HG03460 (cell line): Measurements from ENCODE around the gene MTUS2.
"Not testable (repeated sequence)": the region's sequence is repeated elsewhere in the genome, so short reads cannot be mapped to it uniquely, and the experiment has no call there.

Experiments
- ATAC-seq: cut with Tn5 transposase; IDR thresholded peaks from one replicate; pipeline ENCODE4 v1.9.1; 2021; ENCODE audit not compliant: unreplicated experiment

Gene MTUS2

DNA sequence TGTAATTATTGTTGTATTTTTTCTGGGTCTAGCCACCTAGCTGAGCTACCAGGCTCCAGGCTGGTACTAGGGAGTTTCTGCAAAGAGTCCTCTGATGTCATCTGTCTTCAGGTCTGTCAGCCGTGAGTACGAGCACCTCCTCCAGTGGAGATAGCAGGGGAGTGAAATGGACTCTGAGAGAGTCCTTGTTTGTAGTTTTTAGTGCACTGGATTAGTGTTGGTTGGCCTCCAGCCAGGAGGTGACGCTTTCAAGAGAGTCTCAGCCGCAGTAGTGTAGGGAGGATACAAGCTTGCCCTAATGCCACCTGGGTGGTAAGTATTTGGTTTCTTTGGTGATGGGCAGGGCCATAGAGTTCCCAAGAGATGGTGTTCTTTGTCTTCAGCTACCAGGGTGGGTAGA is 390.5 kb downstream of the MTUS2 start:
- no peak for ATAC-seq

DNA sequence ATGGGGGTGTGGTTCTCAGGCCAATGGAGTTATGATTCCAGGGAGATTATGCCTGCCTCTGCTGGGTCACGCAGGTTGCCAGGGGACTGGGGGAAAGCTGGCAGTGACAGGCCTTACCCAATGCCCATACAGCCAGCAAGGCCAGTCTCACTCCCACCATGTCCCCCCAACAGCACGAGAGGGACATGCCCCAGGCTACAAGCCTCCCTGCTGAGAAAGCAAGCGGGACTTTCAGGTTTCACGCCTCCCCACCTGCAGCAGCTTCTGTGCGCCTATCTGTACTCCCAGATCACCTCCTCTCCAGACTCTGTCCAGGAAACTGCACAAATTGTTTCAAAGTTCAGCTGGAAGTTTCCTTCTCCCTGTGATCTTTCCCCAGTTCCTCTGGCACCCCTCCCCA is 391.0 kb downstream of the MTUS2 start:
- ATAC-seq, result not testable (repeated sequence)

DNA sequence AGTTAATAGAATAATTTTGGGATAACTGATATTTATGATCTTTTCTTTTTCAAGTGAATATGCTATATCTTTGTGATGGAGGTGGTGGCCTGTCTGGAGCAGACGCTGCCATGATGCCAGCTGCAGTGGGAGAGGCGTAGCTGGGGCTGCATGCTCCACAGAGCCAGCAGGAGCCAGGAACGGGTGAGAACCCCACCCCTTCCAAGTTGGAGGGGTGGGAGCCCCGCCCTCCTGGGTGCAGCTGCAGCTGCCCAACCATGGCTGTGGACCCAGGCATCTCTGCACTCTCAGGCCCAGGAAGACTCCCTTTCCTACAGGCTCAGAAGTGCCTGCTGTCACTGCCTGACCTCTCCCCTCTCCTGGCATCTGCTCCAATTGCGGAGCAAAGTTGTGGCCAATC is 402.3 kb downstream of the MTUS2 start:
- no peak for ATAC-seq

DNA sequence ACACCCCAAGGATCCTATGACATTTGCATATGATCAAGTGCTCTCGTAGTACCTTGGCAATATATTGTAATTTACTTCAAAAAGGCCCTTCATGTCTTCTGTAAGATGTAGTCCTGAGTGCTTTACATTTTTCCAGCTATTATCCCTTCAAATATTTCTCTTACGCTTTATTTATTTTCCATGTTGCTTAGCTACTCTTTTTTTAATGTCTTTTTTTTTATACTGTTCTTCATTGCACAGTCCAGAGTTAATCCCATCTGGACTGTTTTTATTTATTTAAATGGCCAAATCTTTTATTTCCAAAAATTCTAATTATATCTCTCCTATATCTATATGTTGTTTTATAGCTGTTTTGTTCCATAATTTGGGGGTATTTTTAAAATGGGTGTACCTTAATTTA is 404.1 kb downstream of the MTUS2 start:
- ATAC-seq, result no peak

DNA sequence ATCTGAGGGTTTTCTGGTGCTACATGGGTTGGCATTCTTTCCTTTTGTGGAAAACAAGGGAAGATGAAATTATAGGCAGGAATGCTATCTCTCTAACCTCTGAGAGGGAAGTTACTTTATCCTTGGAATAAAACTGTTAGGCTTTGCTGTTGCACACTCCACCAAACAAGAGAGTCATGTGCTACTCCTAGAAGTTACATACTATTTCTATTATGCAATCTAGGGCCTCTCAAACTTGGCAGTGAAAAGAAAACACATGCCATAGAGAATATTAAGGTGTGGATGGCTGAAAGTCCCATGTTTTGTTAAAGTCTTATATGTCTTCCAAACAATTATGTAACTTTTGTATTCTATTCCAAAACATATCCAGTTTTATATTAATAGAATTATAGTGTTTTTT is 407.4 kb downstream of the MTUS2 start:
- no peak for ATAC-seq

DNA sequence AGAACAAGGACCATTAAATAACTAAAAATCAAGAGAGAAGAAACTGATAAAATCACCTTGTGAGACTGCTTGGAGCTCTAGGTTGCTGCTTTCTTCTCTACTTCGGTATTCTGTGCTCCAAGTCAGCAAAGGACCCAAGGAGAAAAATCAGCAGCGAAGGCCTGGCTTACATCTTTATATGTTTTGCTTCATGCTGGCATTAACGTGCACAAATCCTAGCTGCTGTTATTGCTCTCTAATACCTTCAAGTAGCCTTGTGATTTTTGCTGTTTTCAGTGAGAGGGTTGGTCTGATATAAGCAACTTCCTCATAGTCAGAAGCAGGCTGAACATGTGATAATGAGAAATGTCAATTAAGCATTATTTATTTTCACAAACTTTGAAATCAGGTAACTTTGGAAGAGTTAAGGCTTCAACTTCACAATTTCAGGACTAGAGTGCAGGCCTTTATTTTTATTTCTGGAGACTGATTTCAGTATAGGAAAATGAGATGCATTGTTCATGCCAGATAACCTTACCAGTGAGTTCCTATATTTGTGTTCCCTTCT is 410.2 kb downstream of the MTUS2 start:
- no peak for ATAC-seq

DNA sequence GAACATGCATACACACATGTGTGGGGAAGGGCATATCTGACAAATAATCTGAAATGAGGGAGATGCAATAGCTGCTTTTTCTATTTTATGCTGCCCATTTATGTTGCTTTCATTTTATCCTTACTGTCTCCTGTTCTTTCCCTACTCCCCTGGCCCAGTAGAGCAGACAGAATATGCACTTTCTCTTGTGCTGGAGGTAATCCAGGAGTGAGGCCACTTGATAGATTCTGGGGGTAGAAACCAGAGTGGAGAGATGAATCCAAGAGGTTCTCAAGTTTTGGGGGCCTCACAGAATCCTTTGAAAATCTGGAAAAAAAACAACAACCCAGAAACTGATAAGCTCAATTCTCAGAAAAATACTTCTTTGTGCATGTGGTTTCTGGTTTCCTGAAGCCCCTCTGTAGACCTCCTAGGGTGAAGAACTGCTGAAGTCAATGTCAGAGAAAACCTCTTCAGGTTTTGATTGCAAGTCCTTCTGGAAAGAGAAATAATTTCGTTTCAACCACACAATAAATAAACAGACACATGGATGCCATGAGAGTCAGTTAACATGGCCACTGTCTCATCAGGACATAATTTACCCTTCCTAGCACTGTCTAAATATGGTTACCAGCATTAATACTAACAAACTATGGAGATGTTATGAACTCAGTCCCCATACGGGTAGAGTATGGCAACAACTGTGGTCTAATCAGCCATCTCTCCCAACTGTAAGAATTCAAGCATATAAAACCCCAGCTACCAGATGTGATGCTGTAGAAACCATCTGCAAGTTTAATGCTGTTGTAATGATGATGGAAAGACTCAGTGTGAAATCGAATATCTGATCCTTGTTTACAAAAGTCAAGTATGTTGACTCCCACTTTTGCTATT is 419.8 kb downstream of the MTUS2 start:
- no peak for ATAC-seq

DNA sequence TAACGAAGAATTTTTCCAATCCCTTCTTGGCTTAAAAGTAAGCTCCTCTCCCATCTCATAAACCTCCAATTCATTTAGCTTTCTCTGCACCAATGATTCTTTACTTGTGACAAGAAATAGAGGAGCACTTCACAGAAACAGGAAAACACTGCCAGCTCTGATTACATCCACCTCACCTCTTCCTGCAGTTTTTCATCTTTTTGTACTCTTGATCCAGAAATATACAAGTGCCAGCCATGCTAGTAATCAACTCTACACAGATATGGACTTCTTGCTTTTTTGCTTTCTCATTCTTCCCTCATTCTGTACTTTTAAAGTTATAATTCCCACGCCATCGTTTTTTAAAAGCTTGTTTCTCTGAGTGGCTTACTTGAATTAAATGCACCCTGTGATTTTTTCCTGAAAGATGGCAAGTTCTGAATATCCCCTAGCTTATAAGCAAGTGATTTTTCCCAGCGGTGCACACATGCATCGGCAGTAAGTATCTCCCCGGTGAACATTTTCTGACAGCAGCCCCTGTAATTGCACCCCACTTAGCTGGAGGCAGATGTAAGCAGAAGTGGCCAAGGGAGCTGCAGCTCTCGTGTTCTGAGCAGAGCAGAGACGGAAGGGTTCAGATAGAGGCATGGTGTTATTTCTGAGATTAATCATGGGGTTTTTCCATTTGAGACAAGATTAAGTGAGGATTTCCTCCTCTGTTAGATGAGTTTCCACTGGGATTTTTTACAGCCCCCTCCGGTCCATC is 434.7 kb downstream of the MTUS2 start:
- no peak for ATAC-seq

DNA sequence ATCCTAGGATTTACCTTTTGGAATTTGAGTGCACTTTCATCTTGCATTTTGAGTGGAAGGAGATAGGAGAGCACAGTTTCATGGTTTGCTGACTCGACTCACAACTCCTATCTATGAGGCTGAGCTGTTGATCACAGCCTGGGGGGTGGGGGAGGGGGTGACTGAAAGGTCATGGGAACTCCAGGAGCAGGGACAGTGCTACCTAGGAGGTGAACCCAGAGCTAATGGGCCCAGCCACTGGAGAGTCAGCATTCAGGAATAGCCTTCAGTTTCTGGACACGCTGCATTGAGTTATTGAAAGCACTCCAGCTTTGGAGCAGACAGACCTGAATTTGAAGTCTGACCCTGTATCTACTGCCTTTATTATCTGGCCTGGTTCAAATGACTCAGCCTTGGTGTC is 435.4 kb downstream of the MTUS2 start:
- no peak for ATAC-seq

DNA sequence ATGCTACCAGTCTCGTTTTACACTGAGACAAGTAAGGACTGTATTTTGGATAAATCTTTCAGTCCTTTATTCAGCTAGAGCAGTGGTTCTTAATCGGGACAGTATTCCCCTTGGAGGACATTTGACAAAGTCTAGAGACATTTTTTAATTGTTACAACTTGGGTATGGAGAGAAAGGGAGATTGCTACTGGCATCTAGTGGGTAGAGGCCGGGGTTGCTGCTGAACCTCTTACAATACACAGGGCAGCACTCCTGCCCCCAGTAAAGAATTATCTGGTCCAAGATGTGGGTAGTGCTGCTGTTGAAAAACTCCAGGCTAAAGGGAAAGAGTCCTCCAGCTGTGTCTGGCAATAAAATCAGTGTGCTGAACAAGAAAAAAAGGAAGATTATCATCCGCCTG is 440.5 kb downstream of the MTUS2 start:
- ATAC-seq, result no peak

DNA sequence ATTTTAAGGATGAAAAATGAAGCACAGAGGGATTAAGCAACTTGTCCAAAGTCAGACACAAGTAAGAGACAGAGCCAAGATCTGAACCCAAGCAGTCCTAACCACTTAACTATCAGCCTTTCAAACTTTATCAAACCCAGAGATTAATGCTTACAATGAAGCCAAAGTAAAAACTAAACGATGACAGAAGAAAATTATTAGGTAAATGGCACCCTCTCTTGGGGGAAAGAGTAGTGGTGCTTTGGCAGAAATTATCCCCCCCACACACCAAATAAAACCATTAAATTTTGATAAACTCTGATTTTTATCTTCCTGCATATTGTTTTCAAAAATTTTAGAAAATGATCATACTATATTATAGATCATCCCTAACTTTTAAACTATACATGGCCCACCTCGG is 446.1 kb downstream of the MTUS2 start:
- ATAC-seq, result no peak

DNA sequence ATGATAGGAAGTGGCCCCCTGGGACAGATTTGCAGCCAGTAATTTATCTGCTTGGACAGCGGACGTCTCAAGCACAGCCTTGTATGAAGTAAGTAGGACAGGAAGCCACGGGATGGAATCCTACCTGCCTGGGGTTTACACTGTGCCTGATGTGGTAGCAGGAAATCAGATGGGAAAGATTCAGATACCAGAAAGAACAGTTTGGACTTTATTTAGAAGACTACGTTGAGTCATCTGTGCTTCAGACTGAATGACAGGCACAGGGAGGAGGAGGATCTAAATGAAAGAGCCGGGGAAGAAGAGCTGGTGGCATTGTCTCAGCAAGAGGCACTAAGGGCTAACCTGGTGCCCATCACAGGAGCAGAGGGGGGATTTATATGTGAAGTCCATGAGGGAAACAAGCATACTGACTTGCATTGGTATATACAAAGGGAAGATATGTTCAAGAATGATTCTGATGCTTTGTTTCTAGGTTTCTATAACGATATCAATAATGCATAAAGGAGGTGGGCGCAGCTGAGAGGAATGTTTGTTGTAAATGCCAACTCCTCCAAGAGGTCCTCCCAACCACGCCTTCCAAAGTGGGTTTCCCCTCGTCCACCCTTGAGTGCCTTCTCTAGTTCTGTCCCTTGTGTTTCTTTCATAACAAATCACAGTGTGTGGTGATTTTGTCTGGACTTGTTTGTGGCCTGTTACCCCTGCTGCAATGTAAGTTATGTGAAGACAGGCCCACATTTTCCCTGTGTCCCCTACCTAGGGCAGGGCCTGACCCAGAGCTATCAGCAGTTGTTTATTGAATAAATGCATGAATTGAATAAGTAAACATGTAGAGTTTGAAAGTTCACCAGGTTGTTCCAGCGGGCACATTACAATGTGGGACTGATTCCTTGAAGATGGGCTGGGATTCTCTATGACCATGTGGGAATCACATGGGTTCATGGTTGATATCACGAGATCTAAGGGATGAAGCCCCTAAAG is 446.9 kb downstream of the MTUS2 start:
- no peak for ATAC-seq

DNA sequence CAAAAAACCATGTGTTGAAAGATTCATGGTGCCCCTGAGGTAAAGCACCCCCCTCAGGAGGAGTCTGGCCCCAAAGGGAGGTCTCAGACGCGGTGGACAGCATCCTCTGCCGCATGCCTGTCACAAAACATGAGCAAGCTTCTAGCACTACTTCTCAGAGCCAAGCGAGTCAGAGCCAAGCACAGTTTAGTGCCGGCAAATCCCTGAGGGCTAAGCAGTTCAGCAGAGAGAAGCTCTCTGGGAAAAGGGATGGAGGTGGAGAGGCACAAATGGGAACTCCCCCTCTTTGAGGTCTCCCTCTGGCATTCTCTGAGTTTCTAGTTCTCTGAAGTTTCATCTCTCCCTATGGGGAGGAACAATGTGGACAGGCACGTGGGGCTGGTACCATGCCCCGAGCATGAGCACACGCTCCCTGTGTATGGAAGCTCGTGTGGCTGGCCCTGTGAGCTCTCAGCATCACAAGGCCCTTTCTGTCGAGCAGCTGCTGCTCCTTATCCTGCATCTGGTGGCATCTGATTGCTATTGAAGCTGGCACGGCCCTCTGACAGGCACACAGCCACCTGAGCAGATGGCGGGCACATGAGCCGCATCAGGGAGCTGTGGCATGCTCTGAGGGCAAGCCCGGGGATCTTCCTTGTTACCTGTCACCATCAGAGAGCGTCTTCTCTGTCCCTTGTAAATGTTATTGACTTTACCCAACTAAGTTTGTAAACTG is 450.3 kb downstream of the MTUS2 start:
- ATAC-seq, result no peak

DNA sequence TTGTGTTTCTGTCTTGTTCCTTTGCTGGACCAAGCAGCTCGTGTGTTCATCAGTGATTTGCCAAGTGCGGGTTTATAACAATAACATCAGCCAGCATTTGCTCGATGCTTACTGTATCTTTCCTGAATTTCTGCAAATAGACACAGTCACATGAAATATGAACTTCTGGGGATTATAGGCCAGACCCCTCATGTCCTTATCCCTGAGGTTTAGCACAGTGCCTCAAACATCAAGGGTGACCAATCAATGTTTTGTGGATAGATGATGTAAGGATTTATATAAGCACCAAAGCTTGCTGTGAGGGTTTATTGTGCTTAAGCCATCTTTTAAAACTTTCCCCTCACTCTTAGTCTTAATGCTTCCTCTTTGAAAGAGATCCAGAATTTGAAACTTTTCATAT is 451.5 kb downstream of the MTUS2 start:
- no peak for ATAC-seq

DNA sequence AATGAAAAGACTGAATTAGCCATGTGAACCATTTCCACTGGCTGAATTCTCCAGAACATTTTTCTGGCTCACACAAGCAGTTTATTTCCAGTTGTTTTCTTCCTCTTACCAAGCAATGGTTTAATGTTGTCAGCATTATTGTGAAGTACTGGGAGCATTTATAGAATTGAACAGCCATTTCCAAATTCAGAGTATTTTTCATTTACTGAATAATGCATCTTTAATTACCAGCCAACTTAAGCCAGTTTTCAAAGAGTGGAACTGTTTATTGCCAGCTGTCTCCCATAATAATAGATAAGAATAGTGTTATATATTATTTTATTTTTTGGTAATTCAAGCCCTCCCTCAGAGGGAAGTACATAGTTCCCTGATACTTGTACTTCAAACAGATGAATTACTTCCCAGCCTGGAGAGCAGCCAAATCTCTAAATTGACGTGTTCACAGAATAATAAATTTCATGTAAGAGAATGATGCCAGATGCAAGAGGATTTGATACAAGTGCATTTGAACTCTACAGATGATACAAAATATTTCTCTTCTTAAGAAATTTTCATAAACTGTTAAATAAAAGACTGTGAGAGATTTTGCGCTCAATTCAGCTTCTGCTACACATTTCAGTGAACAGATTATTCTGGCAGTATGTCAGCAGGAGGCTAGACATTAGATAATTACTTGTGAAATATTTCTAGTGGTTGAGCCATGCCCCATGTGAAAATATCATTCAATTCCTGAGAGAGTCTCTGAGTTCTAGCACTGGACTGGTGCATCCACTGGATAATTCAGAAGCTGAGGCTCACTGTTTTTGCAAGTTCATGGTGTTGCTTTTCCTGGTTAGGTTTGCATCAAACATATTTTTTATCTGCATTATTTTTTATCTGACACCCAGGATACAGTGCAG is 459.5 kb downstream of the MTUS2 start:
- no peak for ATAC-seq

DNA sequence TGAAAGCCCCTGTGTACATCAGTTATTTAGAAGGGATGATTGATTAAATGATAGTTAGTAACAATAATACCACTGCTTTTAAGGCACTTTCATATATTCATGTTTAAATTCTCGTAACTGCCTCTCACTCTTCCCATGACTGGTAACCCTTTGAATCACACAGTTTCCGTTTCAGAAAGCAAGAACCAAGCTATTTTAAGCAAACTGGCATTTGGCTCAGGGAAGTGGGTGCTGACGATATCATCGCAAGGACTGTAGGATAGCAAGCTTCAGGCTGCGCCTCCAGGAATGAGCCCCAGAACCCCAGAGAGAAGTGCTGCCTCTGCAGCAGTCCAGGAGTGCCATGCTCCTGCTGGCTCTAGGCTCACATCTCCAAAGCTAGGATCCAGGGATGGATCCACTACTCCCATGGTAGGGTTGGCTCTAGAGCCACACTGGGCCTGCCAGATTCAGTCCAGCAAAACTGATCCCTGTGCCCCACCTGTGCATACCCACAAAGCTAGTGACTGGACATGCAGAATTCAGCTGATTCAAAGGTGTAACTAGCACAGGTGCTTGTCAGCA is 461.9 kb downstream of the MTUS2 start:
- ATAC-seq, result no peak

DNA sequence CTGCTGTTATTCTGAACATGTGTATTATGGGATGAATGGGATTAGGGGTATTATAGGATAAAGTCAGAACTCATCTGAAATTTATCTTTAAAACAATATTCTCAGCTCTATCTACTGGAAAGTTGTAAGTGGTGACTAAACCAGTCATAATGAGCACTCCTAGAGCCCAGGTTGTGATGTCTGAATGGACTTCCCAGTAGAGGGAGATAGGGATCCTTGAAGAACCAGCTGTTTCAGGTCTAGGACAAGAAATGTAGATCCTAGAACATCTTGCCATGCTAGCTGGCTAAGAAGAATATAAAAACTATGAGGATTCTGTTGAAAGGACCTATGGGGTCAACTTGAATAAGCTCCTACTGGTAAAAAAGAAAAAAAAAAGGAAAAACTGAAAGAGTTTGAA is 464.6 kb downstream of the MTUS2 start:
- ATAC-seq, result no peak

DNA sequence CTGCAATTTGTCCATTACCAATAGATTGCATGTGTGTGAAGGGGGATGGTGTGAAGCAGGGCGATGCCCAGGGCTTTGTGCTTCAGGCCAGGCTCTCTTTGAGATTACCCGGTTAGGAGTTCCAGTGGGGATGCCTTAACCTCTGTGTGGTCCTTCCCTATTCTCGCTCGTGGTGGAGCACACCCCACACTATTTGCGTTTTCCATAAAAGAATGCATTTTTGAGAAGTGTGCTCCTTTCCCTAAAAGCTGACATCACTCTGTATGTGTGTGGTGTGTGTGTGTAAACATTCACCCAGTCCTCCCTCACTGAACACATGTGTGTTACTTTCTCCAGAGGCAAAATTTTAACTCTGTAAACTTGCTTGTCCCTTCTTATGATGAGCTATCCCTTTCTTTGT is 467.1 kb downstream of the MTUS2 start:
- no peak for ATAC-seq

DNA sequence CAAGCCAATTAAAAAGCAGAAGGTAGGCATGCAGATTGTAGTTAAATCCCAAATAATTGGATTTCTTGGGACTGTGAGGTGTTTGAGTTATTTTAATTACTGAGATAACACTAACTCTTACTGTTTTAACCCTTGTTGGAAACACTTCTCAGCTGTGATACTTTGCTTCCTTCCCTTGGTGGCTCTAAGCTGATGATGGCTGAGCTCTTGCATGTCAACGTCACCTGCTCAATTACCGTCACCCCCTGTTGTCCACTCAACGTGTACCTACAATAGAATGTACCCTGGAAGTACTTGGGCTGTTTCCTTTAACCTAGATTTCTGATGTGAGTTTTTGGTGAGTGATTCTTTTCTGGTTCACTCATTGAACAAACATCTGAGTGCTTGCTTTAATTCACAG is 471.9 kb downstream of the MTUS2 start:
- no peak for ATAC-seq
